Umbilical cord (tissue), 2 donors: ENCODE data around the gene ARAP1. TPM values are rescaled to one million over a fixed set of nuclear protein-coding genes. Genes with fewer than 3 reads are reported as not detected.
A peak's percentile ranks its signal among the peaks of the same experiment; 100 is the strongest.

Experiments
- DNase-seq: peaks from one replicate; pipeline ENCODE4 v3.0.0-alpha.2; 2015; ENCODE audit warnings: low spot score
- total RNA-seq: library from RNA; depleted of rRNA; stranded (reverse); fragments of >200 nt; gene quantifications from one replicate; pipeline ENCODE4 v1.2.3, GENCODE V29; 2014; ENCODE audit warnings: low replicate concordance; ENCODE audit not compliant: insufficient read depth

ARAP1 gene
- total RNA-seq, 1 donor from 2014 or later, result 115 TPM

GRCh38 chr11:72743321-72744221, 8.6 kb downstream of the ARAP1 start:
- no peak for DNase-seq

DNA sequence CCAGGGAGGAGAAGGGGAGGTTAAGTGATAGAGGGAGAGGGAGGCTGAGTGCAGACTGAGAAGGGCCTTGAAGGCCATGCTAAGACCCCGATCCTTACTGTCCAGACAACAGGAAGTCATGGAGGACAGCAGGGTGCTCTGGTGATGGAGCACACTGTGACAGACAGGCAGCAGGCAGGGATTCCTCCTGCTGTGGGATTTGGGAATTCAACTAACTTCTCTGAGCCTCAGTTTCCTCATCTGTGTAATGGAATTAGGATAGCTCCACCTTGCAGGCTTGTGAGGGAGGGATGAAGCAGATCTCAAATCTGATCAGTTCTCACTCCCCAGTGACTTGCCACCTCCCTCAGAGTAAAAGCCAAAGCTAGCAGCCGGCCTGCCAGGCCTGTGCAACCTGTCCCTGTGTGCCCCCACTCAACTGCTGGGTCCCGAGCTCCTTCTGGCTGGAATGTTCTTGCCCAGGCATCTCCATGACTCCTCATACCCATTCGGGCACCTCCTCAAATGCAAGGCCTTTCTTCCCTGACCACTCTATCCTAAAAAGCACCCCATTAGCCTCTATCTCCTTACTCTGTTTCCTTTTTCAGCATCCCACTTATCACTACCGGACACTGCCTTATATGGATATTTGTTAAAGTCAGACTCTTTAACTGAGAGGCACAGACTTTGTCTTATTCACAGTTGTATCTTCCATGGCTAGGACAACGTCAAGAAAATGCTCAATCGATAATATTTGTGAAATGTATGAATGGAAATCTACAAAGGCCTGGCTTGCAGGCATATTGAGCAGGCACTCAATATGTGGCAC, 9.5 kb downstream of the ARAP1 start:
- DNase-seq, result no peak

DNA sequence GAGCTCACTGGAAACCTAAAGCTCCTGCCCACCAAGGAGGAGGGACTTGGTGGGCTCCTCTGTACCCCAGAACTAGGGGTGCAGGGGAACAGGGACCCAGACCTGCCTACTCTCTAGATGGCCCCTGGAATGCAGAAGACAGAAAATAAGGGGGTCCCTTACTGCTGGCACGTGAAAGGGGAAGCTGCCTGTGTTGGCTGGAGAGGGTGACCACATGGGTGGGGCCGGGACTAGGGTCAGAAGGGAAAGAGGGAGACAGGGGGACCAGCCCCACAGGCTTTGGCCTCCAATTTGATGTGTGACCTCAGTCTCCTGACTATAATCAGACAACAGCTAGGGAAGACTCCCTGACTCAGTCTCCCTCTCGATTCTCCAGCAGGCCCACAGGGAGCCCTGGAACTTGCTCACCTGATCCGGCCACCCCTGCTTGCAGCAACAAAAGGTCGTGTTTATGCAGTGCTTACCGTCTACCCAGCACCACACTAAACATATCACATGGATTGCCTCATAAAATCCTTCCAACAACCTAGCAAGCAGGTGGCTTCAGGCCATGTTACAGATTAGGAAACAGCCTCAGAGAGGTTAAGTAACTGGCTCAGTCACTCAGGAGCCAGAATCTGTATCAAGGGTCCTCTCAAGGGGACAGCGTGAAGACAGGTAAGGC, 10.2 kb downstream of the ARAP1 start:
- DNase-seq, result no peak

- DNase-seq, result no peak
Measured at GRCh38 chr11:72741429-72741833, 10.8 kb downstream of the ARAP1 start.

GRCh38 chr11:72740562-72741428, 11.4 kb downstream of the ARAP1 start:
- DNase-seq, result no peak

GRCh38 chr11:72740060-72740424, 12.2 kb downstream of the ARAP1 start:
- DNase-seq, result no peak

- no peak for DNase-seq
Measured at GRCh38 chr11:72739240-72740059, 12.8 kb downstream of the ARAP1 start.

GRCh38 chr11:72738199-72739141, 13.7 kb downstream of the ARAP1 start:
- peak; percentile 46 for DNase-seq

DNA sequence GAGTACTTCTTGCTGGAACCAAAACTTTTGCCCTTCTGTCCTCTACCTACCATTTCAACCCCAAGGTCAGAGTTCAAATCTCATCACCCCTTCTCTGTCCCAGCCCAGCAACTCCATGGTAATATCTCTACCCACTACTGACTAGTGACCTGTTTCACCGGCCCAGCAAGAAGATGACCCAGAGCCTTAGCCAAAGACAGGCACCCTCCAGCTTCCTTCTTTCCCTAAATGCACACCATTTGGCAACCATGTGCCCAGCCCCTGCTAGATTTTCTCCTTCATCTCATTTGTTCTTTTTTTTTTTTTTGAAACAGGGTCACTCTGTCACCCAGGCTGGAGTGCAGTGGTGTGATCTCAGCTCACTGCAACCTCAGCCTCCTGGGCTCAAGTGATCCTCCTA, 14.9 kb downstream of the ARAP1 start:
- no peak for DNase-seq

DNA sequence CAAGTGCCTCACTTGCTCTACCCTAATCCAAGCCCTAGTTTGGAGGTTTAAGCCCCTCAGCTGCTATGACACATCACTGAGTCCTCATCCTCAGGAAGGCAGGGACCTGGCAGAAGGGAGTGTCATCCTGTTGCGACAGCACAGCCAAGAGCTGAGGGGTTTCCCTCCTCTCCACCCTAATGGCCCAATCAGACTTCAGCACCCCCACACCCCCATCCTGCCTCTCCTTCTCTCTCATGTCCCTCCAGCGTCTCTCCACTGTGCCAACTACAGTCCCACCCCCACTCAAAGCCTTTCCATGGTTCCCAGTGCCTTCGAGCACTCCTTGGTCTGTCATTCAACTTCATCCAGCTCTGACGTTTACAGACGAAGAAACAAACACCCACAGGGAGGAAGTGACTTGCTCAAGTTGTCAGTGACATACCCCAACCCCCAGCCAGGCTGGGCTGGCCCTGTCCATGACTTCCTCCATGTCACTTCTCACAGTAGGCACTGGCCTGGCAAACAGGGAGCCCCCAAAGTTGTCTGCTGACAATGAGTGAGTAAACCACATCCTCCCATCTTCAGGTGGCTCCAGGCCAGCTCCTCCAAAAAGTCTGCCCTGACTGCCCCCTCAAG, 15.6 kb downstream of the ARAP1 start:
- DNase-seq, result no peak

DNA sequence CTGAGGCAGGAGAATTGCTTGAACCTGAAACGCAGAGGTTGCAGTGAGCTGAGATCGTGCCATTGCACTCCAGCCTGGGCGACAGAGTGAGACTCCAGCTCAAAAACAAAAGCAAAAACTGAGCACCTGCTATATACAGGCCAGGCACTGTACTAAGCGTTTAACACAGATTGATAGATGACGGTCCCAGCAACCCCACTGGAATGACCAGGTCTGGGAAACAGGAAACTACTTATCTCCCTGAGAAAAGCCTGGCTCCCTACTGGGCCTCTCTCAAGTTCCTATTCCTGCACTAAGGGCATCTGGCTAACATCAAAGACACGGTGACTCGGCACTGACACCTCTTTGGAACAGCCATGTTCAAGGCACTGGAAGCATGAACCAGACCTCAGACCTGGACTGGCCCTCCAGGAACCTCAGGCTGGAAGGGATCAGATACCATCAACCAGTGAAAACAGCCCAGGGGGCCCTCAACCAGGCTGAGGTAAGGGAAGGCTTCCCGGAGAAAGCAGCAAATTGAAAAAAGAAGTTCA, 16.6 kb downstream of the ARAP1 start:
- DNase-seq, result peak; percentile 90

- no peak for DNase-seq
Measured at GRCh38 chr11:72732329-72732728, 19.9 kb downstream of the ARAP1 start.

GRCh38 chr11:72730737-72731136, 21.5 kb downstream of the ARAP1 start:
- no peak for DNase-seq

- no peak for DNase-seq
Measured at GRCh38 chr11:72730243-72730642, 22.0 kb downstream of the ARAP1 start.

DNA sequence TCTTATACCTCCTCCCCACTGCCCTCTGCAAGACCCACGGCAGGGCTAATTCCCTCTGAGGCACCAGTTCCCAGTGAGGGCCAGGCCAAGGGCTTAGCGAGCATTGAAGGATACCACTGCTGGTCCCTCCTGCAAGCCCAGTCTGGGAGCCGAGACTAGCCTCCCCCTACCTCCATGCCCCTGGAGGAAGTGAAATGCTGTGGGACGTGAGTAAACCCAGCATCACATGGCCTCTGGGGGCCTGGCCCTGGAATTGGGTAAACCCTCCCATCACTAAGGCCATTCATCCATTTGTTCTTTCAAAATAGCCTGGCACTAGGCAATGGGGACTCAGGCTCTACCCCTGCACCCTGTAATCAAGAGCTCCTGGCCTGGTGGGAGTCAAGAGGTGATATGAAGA, 24.7 kb downstream of the ARAP1 start:
- DNase-seq, result no peak

GRCh38 chr11:72726266-72727220, 25.7 kb downstream of the ARAP1 start:
- no peak for DNase-seq

DNA sequence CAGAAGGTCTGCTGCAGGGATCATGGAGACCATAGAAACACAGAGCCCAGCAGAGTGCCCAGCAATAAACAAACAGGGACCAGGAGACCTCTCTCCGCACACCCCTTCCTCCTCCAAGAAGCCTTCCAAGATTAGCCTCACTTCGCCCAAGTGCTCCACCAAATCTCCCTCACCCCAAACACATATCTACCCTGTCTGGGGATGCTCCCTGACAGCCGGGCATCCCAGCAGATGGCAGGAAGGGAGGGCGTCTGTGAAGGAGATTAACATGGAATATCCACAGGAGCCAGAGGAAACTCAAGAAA, 26.5 kb downstream of the ARAP1 start:
- DNase-seq, result no peak
